Endodermal cell (in vitro differentiated cells): ENCODE results near the gene VPS41. TPM values are rescaled to one million over a fixed set of nuclear protein-coding genes. Genes with fewer than 3 reads are reported as not detected.

Experiments
- DNase-seq: peaks from one replicate; pipeline ENCODE4 v3.0.0-alpha.2; 2017
- H3K27ac ChIP-seq: 2 replicates; pipeline ENCODE4 v1.5.1; 2013; ENCODE audit warnings: mild to moderate bottlenecking, low read depth, low read length, moderate library complexity
- H3K27me3 ChIP-seq: 2 replicates; pipeline ENCODE4 v1.6.1; 2013; ENCODE audit warnings: mild to moderate bottlenecking, low read length, moderate library complexity; ENCODE audit not compliant: insufficient read depth, control insufficient read depth, poor library complexity, severe bottlenecking
- H3K36me3 ChIP-seq: 2 replicates; pipeline ENCODE4 v1.7.0; 2013; ENCODE audit warnings: mild to moderate bottlenecking, low read length, moderate library complexity; ENCODE audit not compliant: control insufficient read depth, insufficient read depth
- H3K4me1 ChIP-seq: one replicate; pipeline ENCODE4 v1.7.0; 2013; ENCODE audit warnings: low read length; ENCODE audit not compliant: control insufficient read depth, insufficient read depth
- H3K4me3 ChIP-seq: 2 replicates; pipeline ENCODE4 v1.5.1; 2013; ENCODE audit warnings: mild to moderate bottlenecking, low read length, moderate library complexity
- H3K9ac ChIP-seq: 2 replicates; pipeline ENCODE4 v1.6.1; 2013; ENCODE audit warnings: mild to moderate bottlenecking, low read length, moderate library complexity; ENCODE audit not compliant: poor library complexity, severe bottlenecking; ENCODE audit errors: extremely low read depth
- H3K9me3 ChIP-seq: 2 replicates; pipeline ENCODE4 v1.6.1; 2013; ENCODE audit warnings: mild to moderate bottlenecking, low read length, moderate library complexity; ENCODE audit not compliant: control insufficient read depth
- H3K27ac Mint-ChIP-seq: 2 replicates; pipeline ENCODE4 v1.8.0; 2020; ENCODE audit warnings: mixed read lengths
- H3K27me3 Mint-ChIP-seq: 2 replicates; pipeline ENCODE4 v1.8.0; 2021; ENCODE audit warnings: mild to moderate bottlenecking, mixed read lengths; ENCODE audit not compliant: insufficient read depth
- H3K36me3 Mint-ChIP-seq: 2 replicates; pipeline ENCODE4 v1.8.0; 2020; ENCODE audit warnings: low read depth, mixed read lengths
- H3K4me1 Mint-ChIP-seq: 2 replicates; pipeline ENCODE4 v1.8.0; 2020; ENCODE audit warnings: mixed read lengths
- H3K4me3 Mint-ChIP-seq: 2 replicates; pipeline ENCODE4 v1.8.0; 2020; ENCODE audit warnings: mild to moderate bottlenecking, moderate library complexity, mixed read lengths
- H3K9me3 Mint-ChIP-seq: 2 replicates; pipeline ENCODE4 v1.8.0; 2020; ENCODE audit warnings: mild to moderate bottlenecking, mixed read lengths
- CTCF ChIP-seq: fragments of 200-600 bp; sonication (generic); conservative IDR thresholded peaks from 2 replicates; pipeline ENCODE4 v1.5.0; 2021; ENCODE audit warnings: antibody characterized with exemption, mild to moderate bottlenecking
- WGBS, 2 experiments: methylation state at CpG; one replicate each; pipeline versions ENCODE4 v1.1.5 to v1.1.7; 2013; ENCODE audit warnings: missing lambda C conversion rate in 2 of 2, mixed read lengths in 1 of 2; ENCODE audit not compliant: insufficient coverage in 1 of 2, insufficient read length in 1 of 2; 5-methylcytosine and 5-hydroxymethylcytosine counted together
- total RNA-seq, 2 donors: library from RNA; stranded (reverse); fragmentation: NEBNext Ultra II Directional in 1 of 2; extraction: Animal tissue kit (Norgen Biotek cat#: 25700) in 1 of 2; gene quantifications; 2 replicates in 1 of 2; 3 replicates in 1 of 2; pipeline ENCODE4 v1.2.1, GENCODE V29; 2021

The VPS41 gene
- total RNA-seq, 2 donors from 2014 or later: 77.1 to 78.0 TPM

- Histone ChIP-seq H3K9me3 (no peaks in the 10 kb centered on the region), H3K4me3 (peak overlapping the region; percentile 13), H3K9ac (peak overlapping the region; percentile 3), H3K4me1 (peaks cover 5% of the 10 kb centered on the region), H3K36me3 (peaks cover 24% of the 10 kb centered on the region), H3K27ac (peak overlapping the region; percentile 38), H3K27me3 (no peaks in the 10 kb centered on the region)
- H3K27ac Mint-ChIP-seq: peak overlapping the region; percentile 86
- H3K4me3 Mint-ChIP-seq: no peak overlapping the region
- H3K36me3 Mint-ChIP-seq: peaks cover 13% of the 10 kb centered on the region
- H3K4me1 Mint-ChIP-seq: peaks cover 9% of the 10 kb centered on the region
- WGBS, 2 experiments: 61 to 71% methylated on average over 3 to 5 of the region's 7 CpGs
- no peak for TF ChIP-seq CTCF
- DNase-seq: peak; percentile 63
- H3K9me3 Mint-ChIP-seq: no peaks in the 10 kb centered on the region
- no peaks in the 10 kb centered on the region for H3K27me3 Mint-ChIP-seq
These were observed 45.2 kb downstream of the VPS41 start for GRCh38 chr7:38863601-38864291.

- no peak overlapping the region for H3K4me3 Mint-ChIP-seq
- Histone ChIP-seq H3K4me3 (no peak overlapping the region), H3K9ac (no peak overlapping the region), H3K4me1 (peaks cover 5% of the 10 kb centered on the region), H3K36me3 (peaks cover 15% of the 10 kb centered on the region), H3K27ac (no peak overlapping the region), H3K9me3 (no peaks in the 10 kb centered on the region), H3K27me3 (no peaks in the 10 kb centered on the region)
- DNase-seq: no peak
- TF ChIP-seq CTCF: no peak
- WGBS, 2 experiments: 92% methylated on average over 3 of the region's 3 CpGs; no CpG with 5 or more reads in 1 of the 2 experiments
- H3K4me1 Mint-ChIP-seq: peaks cover 9% of the 10 kb centered on the region
- no peaks in the 10 kb centered on the region for H3K27me3 Mint-ChIP-seq
- H3K9me3 Mint-ChIP-seq: no peaks in the 10 kb centered on the region
- no peak overlapping the region for H3K27ac Mint-ChIP-seq
- H3K36me3 Mint-ChIP-seq: peaks cover 15% of the 10 kb centered on the region
These were observed 46.3 kb downstream of the VPS41 start for GRCh38 chr7:38862666-38863065.

GRCh38 chr7:38858259-38858884, 50.6 kb downstream of the VPS41 start:
- Mint-ChIP-seq H3K4me1 (peaks cover 6% of the 10 kb centered on the region), H3K27me3 (no peaks in the 10 kb centered on the region), H3K4me3 (no peak overlapping the region), H3K27ac (no peak overlapping the region), H3K36me3 (peaks cover 15% of the 10 kb centered on the region), H3K9me3 (no peaks in the 10 kb centered on the region)
- no peak overlapping the region for H3K27ac ChIP-seq
- TF ChIP-seq CTCF: no peak
- no peaks in the 10 kb centered on the region for H3K9me3 ChIP-seq
- no peak overlapping the region for H3K4me3 ChIP-seq
- no peaks in the 10 kb centered on the region for H3K27me3 ChIP-seq
- DNase-seq: no peak
- no peaks in the 10 kb centered on the region for H3K4me1 ChIP-seq
- 85 to 94% methylated on average over 3 to 4 of the region's 5 CpGs for WGBS, 2 experiments
- H3K9ac ChIP-seq: no peak overlapping the region
- peaks cover 8% of the 10 kb centered on the region for H3K36me3 ChIP-seq
